SU-DHL-6 (cell line): ENCODE measurements around the gene GJA4.

Source experiments
- H2AFZ ChIP-seq: fragments of 200-600 bp; sonication (generic); 2 replicates; pipeline ENCODE4 v1.6.1; 2014; ENCODE audit warnings: low read depth, mild to moderate bottlenecking, moderate library complexity, mixed read lengths, antibody characterized with exemption, low read length; ENCODE audit not compliant: severe bottlenecking
- H3F3A ChIP-seq: fragments of 200-600 bp; shearing (Covaris generic); 2 replicates; pipeline ENCODE4 v1.6.0; 2016; ENCODE audit warnings: antibody characterized with exemption, mild to moderate bottlenecking; ENCODE audit not compliant: insufficient read depth
- H3K27ac ChIP-seq: fragments of 200-600 bp; sonication (generic); 2 replicates; pipeline ENCODE4 v1.5.1; 2016; ENCODE audit warnings: low read depth, mild to moderate bottlenecking, low read length, moderate library complexity, mixed read lengths
- H3K27me3 ChIP-seq: fragments of 200-600 bp; sonication (generic), shearing (Covaris generic); 2 replicates; pipeline ENCODE4 v1.6.0; 2014; ENCODE audit warnings: mild to moderate bottlenecking, low read length
- H3K36me3 ChIP-seq: fragments of 200-600 bp; sonication (generic); 2 replicates; pipeline ENCODE4 v1.6.1; 2014; ENCODE audit warnings: mild to moderate bottlenecking, low read length, mixed read lengths
- H3K4me2 ChIP-seq: fragments of 300-600, 200-600 bp; shearing (Covaris generic), sonication (generic); 2 replicates; pipeline ENCODE4 v1.6.0; 2014; ENCODE audit warnings: low read length, low read depth, mild to moderate bottlenecking; ENCODE audit not compliant: poor library complexity, severe bottlenecking
- H3K4me3 ChIP-seq: fragments of 200-600 bp; sonication (generic); 2 replicates; pipeline ENCODE4 v1.5.1; 2014; ENCODE audit warnings: antibody characterized with exemption, low read length, mild to moderate bottlenecking, mixed read lengths; ENCODE audit not compliant: insufficient read depth, poor library complexity, severe bottlenecking
- H3K79me2 ChIP-seq: fragments of 200-600 bp; sonication (generic); 2 replicates; pipeline ENCODE4 v1.6.1; 2014; ENCODE audit warnings: mild to moderate bottlenecking, low read length, moderate library complexity; ENCODE audit not compliant: insufficient read depth
- H3K9ac ChIP-seq: fragments of 200-600 bp; sonication (generic); 2 replicates; pipeline ENCODE4 v1.7.0; 2014; ENCODE audit warnings: mild to moderate bottlenecking, low read length
- H3K9me2 ChIP-seq: fragments of 200-600 bp; sonication (generic); replicated peaks from 2 replicates; pipeline ENCODE4 v1.6.1; 2014; ENCODE audit warnings: low read length; ENCODE audit not compliant: insufficient read depth
- H3K9me3 ChIP-seq: fragments of 200-600 bp; sonication (generic); 2 replicates; pipeline ENCODE4 v1.6.1; 2014; ENCODE audit warnings: low read length, mixed read lengths; ENCODE audit not compliant: insufficient read depth
- H4K20me1 ChIP-seq: fragments of 200-600 bp; sonication (generic); 2 replicates; pipeline ENCODE4 v1.6.1; 2014; ENCODE audit warnings: low read depth, mild to moderate bottlenecking, antibody characterized with exemption, low read length, moderate library complexity, mixed read lengths
- CTCF ChIP-seq: fragments of 200-600 bp; sonication (generic); IDR thresholded peaks from one replicate; pipeline ENCODE4 v1.5.1; 2017; ENCODE audit warnings: antibody characterized with exemption, mild to moderate bottlenecking, low read length, moderate library complexity; ENCODE audit not compliant: insufficient read depth, poor library complexity, severe bottlenecking
- EZH2phosphoT487 ChIP-seq: fragments of 200-600 bp; sonication (generic), shearing (Covaris generic); conservative IDR thresholded peaks from 2 replicates; pipeline ENCODE4 v1.6.1; 2018; ENCODE audit warnings: mild to moderate bottlenecking, antibody characterized with exemption, low read length, moderate library complexity, mixed read lengths

The GJA4 gene

GRCh38 chr1:34778381-34778780 is 14.4 kb upstream of the GJA4 start:
- Histone ChIP-seq H2AFZ (no peak overlapping the region), H3K4me3 (no peak overlapping the region), H3F3A (no peaks in the 10 kb centered on the region), H3K9ac (no peak overlapping the region), H3K27me3 (no peaks in the 10 kb centered on the region), H4K20me1 (no peaks in the 10 kb centered on the region; the same call in 1 of the 2 replicates), H3K79me2 (no peaks in the 10 kb centered on the region), H3K4me2 (no peak overlapping the region), H3K9me3 (no peaks in the 10 kb centered on the region), H3K27ac (no peak overlapping the region), H3K36me3 (no peaks in the 10 kb centered on the region), H3K9me2 (no peaks in the 10 kb centered on the region)
- TF ChIP-seq CTCF (no peak), EZH2phosphoT487 (no peak)

GRCh38 chr1:34779005-34779404 is 13.8 kb upstream of the GJA4 start:
- Histone ChIP-seq H3K36me3 (no peaks in the 10 kb centered on the region), H3K9ac (no peak overlapping the region), H3K79me2 (no peaks in the 10 kb centered on the region), H3K27ac (no peak overlapping the region), H2AFZ (no peak overlapping the region), H3K9me2 (no peaks in the 10 kb centered on the region), H3K4me2 (no peak overlapping the region), H4K20me1 (no peaks in the 10 kb centered on the region; the same call in 1 of the 2 replicates), H3K9me3 (no peaks in the 10 kb centered on the region), H3K4me3 (no peak overlapping the region), H3K27me3 (no peaks in the 10 kb centered on the region), H3F3A (no peaks in the 10 kb centered on the region)
- TF ChIP-seq EZH2phosphoT487, result no peak
- TF ChIP-seq CTCF, result no peak

GRCh38 chr1:34779526-34779925 is 13.3 kb upstream of the GJA4 start:
- no peaks in the 10 kb centered on the region for H3K27me3 ChIP-seq
- no peaks in the 10 kb centered on the region; the same call in 1 of the 2 replicates for H4K20me1 ChIP-seq
- no peak overlapping the region for H2AFZ ChIP-seq
- no peak overlapping the region for H3K9ac ChIP-seq
- H3K9me3 ChIP-seq, result no peaks in the 10 kb centered on the region
- H3K9me2 ChIP-seq, result no peaks in the 10 kb centered on the region
- H3K4me2 ChIP-seq, result no peak overlapping the region
- H3K79me2 ChIP-seq, result no peaks in the 10 kb centered on the region
- H3K36me3 ChIP-seq, result no peaks in the 10 kb centered on the region
- TF ChIP-seq CTCF (no peak), EZH2phosphoT487 (no peak)
- no peaks in the 10 kb centered on the region for H3F3A ChIP-seq
- H3K27ac ChIP-seq, result no peak overlapping the region
- H3K4me3 ChIP-seq, result no peak overlapping the region

- H3K4me2 ChIP-seq, result no peak overlapping the region
- H4K20me1 ChIP-seq, result no peaks in the 10 kb centered on the region; the same call in 1 of the 2 replicates
- no peaks in the 10 kb centered on the region for H3K27me3 ChIP-seq
- no peak overlapping the region for H2AFZ ChIP-seq
- no peak overlapping the region for H3K9ac ChIP-seq
- no peaks in the 10 kb centered on the region for H3K36me3 ChIP-seq
- no peaks in the 10 kb centered on the region for H3K9me3 ChIP-seq
- H3K4me3 ChIP-seq, result no peak overlapping the region
- H3F3A ChIP-seq, result no peaks in the 10 kb centered on the region
- H3K79me2 ChIP-seq, result no peaks in the 10 kb centered on the region
- no peaks in the 10 kb centered on the region for H3K9me2 ChIP-seq
- H3K27ac ChIP-seq, result no peak overlapping the region
- TF ChIP-seq CTCF (no peak), EZH2phosphoT487 (no peak)
Measured at GRCh38 chr1:34779962-34780361, 12.8 kb upstream of the GJA4 start.
